ENCODE measurements around the gene PRKCZ.

The PRKCZ gene

GRCh38 chr1:2124446-2125198, 74.4 kb downstream of the PRKCZ start:
- DNase-seq, result no peak

GRCh38 chr1:2125350-2126211, 75.4 kb downstream of the PRKCZ start:
- no peak for DNase-seq

- no peak for DNase-seq
Observed at GRCh38 chr1:2126331-2127186, 76.3 kb downstream of the PRKCZ start.

GRCh38 chr1:2127187-2128145, 77.3 kb downstream of the PRKCZ start:
- no peak for DNase-seq

GRCh38 chr1:2128189-2128901, 78.1 kb downstream of the PRKCZ start:
- no peak for DNase-seq

GRCh38 chr1:2129256-2129943, 79.2 kb downstream of the PRKCZ start:
- DNase-seq, result no peak

GRCh38 chr1:2130156-2130555, 79.9 kb downstream of the PRKCZ start:
- DNase-seq, result no peak

- DNase-seq, result no peak
Observed at GRCh38 chr1:2130871-2131289, 80.7 kb downstream of the PRKCZ start.

GRCh38 chr1:2132222-2133038, 82.2 kb downstream of the PRKCZ start:
- DNase-seq, result peak; percentile 75

GRCh38 chr1:2133039-2133878, 83.0 kb downstream of the PRKCZ start:
- DNase-seq, result peak; percentile 74

GRCh38 chr1:2133879-2134215, 83.6 kb downstream of the PRKCZ start:
- no peak for DNase-seq

- DNase-seq, result no peak
Observed at GRCh38 chr1:2134266-2134620, 84.0 kb downstream of the PRKCZ start.

GRCh38 chr1:2134621-2135307, 84.6 kb downstream of the PRKCZ start:
- no peak for DNase-seq

GRCh38 chr1:2135441-2135841, 85.2 kb downstream of the PRKCZ start:
- no peak for DNase-seq

GRCh38 chr1:2135941-2136340, 85.7 kb downstream of the PRKCZ start:
- no peak for DNase-seq

- DNase-seq, result no peak
Observed at GRCh38 chr1:2136386-2137235, 86.4 kb downstream of the PRKCZ start.

All from 8988T (cell line).